Neural progenitor cell (in vitro differentiated cells): ENCODE measurements around the gene SUSD6.

Experiments used
- CTCF ChIP-seq: fragments of 200-600 bp; sonication (generic); IDR thresholded peaks from 2 replicates; pipeline ENCODE4 v1.5.1; 2017; ENCODE audit warnings: antibody characterized with exemption, mild to moderate bottlenecking
- EZH2 ChIP-seq: fragments of 200-600 bp; sonication (generic); IDR thresholded peaks from 2 replicates; pipeline ENCODE4 v1.6.1; 2017; ENCODE audit warnings: antibody characterized with exemption, mild to moderate bottlenecking, moderate library complexity
- EZH2phosphoT487 ChIP-seq: fragments of 200-600 bp; sonication (generic); IDR thresholded peaks from 2 replicates; pipeline ENCODE4 v1.6.1; 2017; ENCODE audit warnings: antibody characterized with exemption

DNA sequence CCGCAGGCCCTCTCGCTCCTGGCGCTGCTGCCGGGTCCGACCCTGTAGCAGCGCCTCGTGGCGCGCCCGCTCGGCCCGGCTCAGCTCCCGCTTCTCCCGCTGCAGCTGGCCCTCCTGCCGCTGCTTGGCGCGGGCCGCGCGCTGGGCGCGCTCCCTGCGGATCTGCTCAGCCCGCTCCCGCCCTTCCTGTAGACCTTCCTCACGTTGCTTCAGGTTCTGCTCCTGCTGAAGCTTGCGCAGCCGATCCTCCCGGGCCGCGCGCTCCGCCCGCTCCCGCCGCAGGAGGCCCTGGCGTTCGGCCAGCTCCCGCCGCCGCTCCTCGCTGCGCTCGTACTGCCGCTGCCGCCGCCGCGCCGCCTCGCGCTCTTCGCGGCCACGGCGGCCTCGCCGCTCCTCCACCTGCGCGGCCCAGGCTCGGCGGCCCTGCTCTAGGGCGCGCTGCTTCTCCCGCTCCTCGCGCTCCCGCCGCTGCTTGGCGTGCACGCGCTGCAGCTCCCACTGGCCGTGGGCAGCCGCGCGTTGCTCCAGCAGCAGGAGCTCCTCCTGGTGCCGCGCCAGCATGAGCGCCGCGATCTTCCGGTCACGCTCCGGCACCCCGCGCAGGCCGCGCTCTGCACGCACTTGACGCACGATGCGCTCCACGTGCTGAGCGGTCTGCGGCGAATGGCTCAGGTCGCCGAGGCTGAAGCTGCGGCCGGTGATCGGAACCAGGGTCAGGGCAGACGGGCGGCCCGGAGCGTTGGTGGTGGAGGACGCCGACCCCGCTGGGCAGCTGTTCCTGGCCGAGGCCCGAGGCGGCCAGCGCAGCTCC lies 39.2 kb upstream of the SUSD6 start:
- no peak for TF ChIP-seq CTCF
- TF ChIP-seq EZH2: no peak
- TF ChIP-seq EZH2phosphoT487: no peak
